ENCODE measurements around the gene CCDC15. TPM values are rescaled to one million over a fixed set of nuclear protein-coding genes. Genes with fewer than 3 reads are reported as not detected.
"Not testable (repeated sequence)": the region's sequence is repeated elsewhere in the genome, so short reads cannot be mapped to it uniquely, and the experiment has no call there.

Gene CCDC15
- total RNA-seq, 1 experiment from 2014 or later = 2.3 TPM

DNA sequence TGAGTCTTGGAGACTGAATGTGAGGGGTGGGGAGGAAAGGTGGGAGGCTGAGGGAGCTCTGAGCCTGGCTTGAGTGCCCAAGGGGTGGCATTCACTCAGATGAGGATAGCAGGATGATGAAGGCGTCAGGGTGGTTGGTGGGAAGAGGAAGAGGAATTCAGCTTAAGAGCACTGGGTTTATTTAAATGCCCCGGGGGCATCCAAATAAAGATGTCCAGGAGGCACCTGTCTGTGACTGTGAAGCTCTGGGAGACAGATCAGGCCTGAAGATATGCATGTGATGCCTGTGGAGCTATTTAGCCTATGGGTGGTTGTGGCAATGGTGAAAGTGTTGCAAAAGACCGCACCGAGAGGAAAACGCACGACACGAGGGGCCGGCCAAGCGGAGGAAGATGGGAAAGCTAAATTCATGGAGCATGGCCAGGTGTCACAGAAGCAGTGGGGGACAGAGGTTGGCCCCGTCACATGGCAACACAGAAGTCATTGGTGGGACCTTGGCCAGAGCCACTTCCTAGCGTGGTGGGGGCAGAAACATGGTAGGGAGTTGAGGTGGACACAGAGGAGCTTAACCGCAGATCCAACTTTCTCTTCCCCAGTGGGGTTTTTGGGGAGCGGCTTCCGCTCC lies 124.6 kb downstream of the CCDC15 start:
- no peak for DNase-seq (ENCODE audit: extremely low read depth, low read depth)

DNA sequence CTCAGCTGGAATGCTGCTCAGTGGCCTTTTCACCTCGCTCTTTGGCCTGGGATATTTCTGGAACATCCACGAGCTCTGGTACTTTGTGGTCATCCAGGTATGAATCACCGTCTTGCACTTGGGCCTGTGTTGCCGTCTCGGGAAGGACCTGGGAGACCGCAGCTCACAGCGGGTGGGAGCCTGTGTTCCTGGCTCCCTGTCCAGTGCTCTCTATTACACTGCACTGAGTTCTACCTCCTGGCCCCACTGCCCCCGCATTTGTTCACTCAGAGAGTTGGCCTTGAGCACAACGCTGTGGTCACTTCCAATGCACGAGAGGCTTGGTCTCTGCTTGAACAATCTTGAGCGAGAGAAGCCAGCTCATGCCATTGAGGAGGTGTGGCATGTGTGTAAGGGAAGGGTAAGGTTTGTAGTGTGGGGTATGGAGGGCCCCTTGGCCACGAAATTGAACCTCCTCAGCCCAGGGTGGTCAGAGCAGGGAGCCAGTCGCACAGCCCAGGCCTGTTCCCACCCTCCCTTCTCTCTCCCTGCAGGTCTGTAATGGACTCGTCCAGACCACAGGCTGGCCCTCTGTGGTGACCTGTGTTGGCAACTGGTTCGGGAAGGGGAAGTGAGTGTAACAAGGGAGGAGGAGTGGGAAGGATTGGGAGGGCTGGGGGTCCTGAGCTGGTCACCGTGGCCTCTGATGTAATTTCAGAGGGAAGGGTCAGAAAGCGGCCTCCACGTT lies 125.3 kb downstream of the CCDC15 start:
- no peak for DNase-seq (ENCODE audit: extremely low read depth, low read depth)

DNA sequence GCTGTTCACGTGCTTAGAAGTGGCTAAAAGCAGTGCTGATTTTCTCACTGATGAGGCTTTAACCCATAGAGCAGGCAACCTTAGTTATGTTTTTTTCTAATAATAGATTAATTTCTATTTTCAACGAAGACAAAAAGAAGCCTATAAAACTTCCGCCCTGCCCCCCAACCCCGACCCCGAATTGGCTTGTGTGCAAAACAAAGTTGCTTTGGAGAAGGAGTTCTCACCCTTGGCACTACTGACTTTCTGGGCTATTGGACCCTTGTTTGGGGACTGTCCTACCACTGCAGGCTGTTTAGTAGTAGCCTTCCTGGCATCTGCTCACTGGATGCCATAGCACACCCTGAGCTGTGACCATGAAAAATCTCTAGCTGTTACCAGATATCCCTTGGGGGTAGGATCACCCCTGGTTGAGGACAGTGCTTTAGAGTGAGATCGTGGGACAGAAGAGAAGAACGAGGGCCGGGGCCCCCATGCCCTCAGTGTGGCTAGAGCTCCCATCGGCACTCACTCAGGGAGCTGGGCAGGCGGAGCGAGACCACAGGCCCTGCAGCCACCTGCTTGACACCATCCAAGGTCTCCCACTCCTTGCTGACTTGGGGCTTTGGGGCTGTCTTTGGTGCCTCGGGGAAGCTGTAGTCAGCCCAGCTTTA lies 126.0 kb downstream of the CCDC15 start:
- DNase-seq (ENCODE audit: extremely low read depth, low read depth) = no peak

DNA sequence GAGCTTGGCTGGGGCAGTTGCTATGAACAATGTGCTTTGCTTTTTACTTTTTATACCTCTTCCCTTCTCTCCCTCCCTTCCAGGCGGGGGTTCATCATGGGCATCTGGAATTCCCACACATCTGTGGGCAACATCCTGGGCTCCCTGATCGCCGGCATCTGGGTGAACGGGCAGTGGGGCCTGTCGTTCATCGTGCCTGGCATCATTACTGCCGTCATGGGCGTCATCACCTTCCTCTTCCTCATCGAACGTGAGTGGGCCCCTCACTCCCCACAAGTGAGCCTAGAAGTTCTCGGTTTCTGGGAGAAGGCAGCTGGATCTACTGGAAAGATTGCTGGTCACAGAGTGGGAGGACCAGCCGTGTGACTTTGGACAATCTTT lies 126.5 kb downstream of the CCDC15 start:
- DNase-seq (ENCODE audit: extremely low read depth, low read depth) = no peak

DNA sequence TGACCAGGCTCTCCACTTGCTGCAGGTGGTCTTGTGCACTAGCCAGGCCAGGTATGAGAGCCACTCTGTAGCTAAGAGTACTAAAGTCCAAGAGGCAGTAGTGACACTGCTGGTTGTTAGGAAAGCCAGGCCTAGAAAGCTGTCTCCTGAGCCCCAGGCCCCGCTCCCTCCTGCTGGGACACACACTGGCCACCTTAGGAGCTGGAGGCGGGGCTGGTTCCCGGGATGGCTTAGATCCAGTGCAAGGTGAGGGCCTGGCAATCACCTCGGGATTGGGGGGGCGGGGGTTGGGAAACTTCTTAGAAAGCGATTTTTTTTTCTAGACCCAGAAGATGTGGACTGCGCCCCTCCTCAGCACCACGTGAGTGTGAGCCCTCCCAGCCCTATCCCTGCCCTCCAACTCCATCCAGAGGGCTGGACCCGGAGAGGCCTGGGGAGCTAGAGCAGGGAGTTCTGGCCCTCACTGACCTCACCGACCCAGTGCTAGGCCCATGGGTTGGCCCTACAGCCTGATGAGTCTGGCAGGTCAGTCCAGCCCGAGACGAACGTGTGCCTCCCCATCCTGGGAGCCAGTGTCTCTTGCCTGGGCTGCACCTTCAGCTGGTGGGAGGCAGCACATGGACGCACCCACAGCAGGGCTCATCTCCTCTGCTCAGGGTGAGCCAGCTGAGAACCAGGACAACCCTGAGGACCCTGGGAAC lies 127.2 kb downstream of the CCDC15 start:
- no peak for DNase-seq (ENCODE audit: extremely low read depth, low read depth)

DNA sequence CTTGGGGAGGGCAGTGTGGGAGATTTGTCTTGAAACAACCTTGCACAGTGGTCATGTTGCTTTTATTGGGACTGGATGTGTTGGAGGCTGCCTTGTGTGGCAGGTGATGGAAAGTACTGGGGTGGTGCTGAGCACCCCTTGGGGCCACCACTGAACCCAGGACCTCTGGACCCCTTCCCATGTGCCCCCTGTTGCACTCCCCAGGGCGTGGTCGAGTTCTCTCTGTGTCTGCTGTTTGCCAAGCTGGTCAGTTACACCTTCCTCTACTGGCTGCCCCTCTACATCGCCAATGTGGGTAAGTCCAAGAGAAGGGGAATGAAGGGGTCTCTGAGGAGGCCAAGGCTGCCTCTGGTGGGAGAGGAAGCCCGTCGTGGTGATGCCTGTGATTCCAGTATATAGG lies 128.0 kb downstream of the CCDC15 start:
- DNase-seq (ENCODE audit: extremely low read depth, low read depth) = no peak

DNA sequence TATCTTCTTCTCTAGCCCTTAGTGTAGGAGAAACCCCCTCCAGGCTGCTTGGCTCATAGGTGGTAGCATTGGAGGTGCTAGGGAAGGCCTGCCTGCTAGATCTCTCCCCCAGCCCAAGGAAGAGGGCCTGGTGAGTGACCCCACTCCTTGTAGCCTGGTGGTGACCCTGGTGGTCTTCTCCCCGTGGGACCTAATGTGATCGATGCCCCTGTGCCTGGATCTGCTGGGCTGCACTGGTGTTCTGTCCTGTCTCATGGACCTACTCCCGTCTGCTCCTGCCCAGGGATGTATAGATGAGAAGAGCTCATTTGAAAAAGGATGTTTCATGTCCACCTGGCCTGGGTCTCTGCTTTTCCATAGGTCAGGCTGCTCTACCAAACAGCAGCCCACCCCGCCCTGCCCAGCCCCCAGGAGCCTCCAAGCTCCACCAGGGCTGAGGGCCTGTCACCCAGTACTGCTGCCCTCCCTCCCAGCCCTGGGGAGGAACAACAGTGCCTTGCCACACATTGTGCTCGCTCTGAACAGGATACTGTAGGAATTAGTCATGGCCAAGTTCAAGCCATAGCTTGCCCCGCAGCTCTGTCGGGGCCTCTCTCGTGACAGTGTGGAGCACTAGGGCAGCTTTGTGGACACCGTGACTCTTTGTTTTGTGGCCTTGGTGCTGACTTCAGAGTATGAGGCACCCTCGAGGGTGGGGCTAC lies 128.8 kb downstream of the CCDC15 start:
- DNase-seq (ENCODE audit: extremely low read depth, low read depth) = no peak

DNA sequence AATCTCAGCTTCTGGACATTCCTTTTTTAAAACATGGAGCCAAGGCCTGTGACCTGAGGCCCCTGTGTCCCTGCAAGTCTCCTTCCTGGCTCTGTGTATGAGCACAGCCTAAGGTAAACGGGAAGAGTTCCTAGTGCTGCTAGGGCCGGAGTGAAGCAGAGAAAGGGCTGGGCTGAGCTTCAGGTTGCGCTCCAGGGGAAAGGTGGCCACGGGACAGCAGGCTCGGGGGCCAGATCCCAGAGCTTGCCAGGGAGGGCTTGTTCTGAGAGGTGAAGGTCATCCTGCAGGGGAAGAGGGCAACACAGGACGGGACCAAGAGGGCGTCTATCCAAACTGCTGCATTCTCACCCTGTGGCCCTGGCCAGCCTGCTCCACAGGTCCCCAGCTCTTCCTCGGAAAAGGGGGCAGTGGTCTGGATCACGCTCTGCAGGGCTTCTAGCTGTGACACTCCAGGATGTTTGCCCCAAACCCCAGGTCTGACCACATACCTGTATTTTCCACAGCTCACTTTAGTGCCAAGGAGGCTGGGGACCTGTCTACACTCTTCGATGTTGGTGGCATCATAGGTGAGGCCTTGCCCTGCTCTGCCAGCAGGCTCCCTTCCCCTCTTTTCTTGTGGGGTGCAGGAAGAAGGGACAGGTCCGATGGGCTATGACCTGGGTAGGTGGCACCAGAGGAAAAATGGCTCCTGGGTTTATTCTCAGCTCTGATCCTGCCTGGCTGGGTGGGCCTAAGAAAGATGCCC lies 129.5 kb downstream of the CCDC15 start:
- no peak for DNase-seq (ENCODE audit: extremely low read depth, low read depth)

DNA sequence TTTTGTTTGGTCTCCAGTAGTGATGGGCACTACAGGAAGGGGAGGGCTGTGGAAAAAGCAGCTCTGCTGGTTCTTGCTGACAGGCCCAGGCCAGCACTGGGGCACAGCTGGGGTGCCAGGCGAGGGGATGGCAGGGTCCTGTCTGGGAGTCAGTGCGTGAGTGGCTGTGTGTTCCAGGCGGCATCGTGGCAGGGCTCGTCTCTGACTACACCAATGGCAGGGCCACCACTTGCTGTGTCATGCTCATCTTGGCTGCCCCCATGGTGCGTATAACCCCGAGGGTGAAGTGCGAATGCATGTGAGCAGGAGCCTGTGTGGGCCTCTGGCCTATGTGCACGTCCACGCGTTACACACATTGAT lies 130.0 kb downstream of the CCDC15 start:
- no peak for DNase-seq (ENCODE audit: extremely low read depth, low read depth)

DNA sequence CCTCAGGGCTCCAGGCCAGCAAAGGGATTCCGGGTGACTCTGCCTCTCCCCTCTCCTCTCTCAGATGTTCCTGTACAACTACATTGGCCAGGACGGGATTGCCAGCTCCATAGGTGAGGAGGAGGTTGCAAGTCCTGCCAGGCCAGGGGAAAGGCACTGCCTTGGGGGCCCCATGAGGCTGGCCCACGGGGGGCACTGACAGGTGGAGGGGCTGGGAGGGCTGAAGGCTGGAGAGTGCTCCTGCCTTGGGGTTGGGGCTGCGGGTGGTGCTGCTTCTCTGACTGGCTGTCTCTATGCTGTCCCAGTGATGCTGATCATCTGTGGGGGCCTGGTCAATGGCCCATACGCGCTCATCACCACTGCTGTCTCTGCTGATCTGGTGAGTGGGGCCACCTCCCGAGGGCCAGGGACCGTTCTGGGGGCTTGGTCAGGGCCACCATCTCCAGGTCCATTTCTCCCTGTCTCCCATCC lies 130.8 kb downstream of the CCDC15 start:
- DNase-seq (ENCODE audit: extremely low read depth, low read depth) = no peak

DNA sequence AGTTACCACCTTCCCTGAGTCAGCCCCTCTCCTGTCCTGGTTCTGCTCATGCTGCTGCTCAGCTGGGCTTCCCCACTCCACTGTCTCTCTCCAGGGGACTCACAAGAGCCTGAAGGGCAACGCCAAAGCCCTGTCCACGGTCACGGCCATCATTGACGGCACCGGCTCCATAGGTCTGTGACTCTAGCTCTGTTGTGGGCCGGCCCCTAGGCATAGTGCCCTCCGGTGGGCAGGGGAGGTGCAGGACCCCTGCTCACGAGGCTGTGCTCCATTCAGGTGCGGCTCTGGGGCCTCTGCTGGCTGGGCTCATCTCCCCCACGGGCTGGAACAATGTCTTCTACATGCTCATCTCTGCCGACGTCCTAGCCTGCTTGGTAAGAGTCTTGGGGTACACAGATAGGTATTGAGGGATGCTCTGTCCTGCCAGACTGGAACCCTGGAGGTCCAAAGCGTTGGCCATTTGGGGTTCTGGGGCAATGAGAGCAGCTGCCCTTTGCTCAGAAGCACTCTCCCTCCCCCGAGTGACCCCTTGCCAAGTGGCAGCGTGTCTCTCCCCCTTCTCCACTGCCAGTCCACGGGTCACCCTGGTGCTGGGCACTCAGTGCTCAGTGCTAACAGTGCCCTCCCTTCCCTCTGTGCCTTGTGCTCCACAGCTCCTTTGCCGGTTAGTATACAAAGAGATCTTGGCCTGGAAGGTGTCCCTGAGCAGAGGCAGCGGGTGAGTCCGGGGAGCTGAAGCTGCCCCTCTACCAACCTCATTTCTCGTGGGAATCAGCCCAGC lies 131.5 kb downstream of the CCDC15 start:
- no peak for DNase-seq (ENCODE audit: extremely low read depth, low read depth)

DNA sequence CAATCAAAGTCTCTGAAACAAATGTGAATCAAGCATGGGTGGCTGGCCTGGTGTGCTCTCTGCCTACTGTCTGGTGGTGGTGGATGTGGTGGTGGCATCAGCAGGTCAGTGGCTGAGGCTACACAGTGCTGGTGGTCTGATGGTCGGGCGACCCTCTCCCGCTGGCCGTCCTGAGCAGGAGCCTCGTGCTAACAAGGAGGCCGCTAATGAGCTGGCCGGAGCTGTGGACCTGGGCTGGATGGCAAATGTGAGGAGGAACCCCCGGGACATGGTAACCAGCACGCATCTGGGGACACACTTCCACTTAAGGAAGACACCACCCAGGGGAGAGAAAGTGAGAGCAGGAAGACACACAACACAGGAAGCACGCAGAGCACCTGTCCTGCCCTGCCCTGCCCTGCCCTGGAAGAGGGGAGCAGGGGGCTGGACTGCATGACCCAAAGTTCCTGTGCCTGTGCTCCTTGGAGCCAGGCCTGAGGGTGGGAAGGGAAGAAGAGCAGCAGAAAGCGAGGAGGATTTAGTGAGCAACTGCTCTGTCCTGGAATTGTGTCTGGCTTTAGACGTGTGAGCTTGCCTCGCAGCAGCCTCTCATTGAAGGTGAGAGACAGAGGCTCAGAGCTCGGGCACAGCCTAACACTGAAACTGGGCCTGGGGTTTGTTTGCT lies 132.8 kb downstream of the CCDC15 start:
- DNase-seq (ENCODE audit: extremely low read depth, low read depth) = no peak

DNA sequence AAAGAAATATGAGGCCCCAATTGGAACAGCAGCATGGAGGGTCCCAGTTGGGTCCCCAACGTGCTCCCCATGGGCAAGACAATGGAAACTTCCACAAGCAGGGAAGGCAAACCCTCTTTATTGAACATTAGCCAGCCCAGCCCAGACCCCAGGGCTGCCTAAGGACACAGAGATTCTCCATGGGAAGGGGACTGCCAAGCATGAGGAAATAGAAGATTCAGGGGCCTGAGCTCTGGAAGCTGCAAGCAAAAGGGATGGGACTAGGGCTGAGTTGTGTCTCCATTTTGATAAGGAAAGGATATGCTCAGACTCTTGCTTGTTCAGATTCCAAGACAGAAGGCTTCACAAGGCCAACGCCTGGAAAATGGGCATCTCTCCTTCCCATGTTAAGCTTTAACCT lies 134.1 kb downstream of the CCDC15 start:
- no peak for DNase-seq (ENCODE audit: extremely low read depth, low read depth)

DNA sequence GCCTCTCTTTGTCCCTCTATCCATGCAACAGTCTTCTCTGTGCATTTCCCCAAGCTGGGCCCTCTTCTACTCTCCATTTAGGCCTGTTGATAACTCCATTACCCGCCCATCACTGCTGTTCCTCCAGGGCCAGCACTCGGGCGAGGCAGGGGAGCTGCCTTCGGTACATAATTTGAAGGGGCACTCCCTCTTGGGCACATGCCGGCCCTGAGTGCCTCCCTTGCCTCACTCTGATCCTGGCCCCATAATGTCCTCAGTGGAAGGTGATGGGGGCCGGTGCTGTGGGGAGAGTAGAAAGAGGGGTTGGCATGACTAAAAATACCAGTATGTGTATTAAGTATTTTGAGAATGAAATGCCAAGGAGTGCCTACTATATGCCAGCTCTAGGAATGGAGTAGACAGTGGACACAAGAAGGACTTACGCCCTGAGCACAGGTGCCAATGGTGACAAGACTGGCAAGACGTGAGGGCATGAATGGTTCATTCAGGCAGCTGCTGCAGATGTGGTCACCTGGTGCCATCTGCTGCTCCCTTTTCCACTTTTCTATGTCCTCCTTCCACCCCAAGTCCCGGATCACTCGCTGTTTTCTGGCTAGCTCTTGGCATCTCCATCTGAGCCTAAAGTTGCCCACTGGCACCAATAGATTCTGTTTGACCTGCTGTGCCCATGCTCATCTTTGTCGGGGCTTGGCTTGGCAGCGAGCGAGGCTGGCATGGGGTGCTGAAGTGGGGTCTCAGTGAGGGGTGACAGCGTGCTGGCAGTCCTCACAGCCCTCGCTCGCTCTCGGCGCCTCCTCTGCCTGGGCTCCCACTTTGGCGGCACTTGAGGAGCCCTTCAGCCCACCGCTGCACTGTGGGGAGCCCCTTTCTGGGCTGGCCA lies 134.8 kb downstream of the CCDC15 start:
- DNase-seq (ENCODE audit: extremely low read depth, low read depth) = no peak

DNA sequence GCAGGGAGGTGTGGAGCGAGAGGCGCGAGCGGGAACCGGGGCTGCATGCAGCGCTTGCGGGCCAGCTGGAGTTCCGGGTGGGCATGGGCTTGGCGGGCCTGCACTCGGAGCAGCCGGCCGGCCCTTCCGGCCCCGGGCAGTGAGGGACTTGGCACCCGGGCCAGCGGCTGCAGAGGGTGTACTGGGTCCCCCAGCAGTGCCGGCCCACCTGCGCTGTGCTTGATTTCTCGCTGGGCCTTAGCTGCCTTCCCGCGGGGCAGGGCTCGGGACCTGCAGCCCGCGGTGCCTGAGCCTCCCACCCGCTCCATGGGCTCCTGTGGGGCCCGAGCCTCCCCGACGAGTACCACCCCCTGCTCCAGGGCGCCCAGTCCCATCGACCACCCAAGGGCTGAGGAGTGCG lies 135.5 kb downstream of the CCDC15 start:
- DNase-seq (ENCODE audit: extremely low read depth, low read depth) = not testable (repeated sequence)

DNA sequence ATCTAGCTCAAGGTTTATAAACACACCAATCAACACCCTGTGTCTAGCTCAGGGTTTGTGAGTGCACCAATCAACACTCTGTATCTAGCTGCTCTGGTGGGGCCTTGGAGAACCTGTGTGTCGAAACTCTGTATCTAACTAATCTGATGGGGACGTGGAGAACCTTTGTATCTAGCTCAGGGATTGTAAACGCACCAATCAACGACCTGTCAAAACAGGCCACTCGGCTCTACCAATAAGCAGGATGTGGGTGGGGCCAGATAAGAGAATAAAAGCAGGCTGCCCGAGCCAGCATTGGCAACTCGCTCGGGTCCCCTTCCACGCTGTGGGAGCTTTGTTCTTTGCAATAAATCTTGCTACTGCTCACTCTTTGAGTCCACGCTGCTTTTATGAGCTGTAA lies 136.1 kb downstream of the CCDC15 start:
- DNase-seq (ENCODE audit: extremely low read depth, low read depth) = not testable (repeated sequence)

DNA sequence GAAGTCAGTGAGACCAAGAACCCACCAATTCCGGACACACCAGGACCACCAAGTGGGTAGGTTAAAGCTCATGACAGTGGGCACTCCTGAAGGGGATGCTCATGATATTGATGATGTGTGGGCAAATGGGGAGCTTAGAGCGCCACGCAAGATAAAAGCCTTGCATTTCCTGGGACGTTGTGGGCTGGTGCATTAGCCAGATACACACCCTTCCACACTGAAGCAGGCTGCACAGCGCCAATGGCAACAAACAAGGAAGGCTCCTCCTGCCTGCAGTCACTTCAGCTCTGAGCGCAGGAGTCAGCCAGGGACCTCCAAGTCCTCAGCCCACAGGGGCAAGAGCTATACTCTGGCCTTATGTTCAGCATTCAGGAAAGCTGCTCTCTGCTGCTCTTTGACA lies 136.8 kb downstream of the CCDC15 start:
- DNase-seq (ENCODE audit: extremely low read depth, low read depth) = no peak

Measured in NCI-H460 (cell line).